IMR-90 (cell line): ENCODE measurements around the gene LRP1B. TPM values are rescaled to one million over a fixed set of nuclear protein-coding genes. Genes with fewer than 3 reads are reported as not detected.

Experiments used
- ATAC-seq: fragments of 200-7000 bp; cut with Tn5 transposase; 2 replicates; pipeline ENCODE4 v1.9.1; 2020; ENCODE audit warnings: low read depth, mild to moderate bottlenecking, moderate library complexity
- BruUV-seq: library from RNA; stranded (reverse); fragments of 400-500 nt; replicated peaks from 2 replicates; lab custom pipeline; 2021; lab: Mats Ljungman, UMichigan
- CTCF ChIA-PET: fragments of 300-600 bp; formaldehyde crosslinking; extraction: SDS; loops from one replicate; lab custom pipeline; 2021; ENCODE audit warnings: antibody characterized with exemption; lab: Yijun Ruan, JAX
- POLR2A ChIA-PET: fragments of 300-600 bp; sonication (Branson Sonifier 250); formaldehyde crosslinking; loops from one replicate; lab custom pipeline; 2022; ENCODE audit warnings: antibody characterized with exemption; ENCODE audit not compliant: unreplicated experiment; lab: Charles Lee
- DNase-seq: peaks from one replicate; pipeline ENCODE4 v3.0.0; 2013
- H2AFZ ChIP-seq: replicated peaks from 2 replicates; pipeline ENCODE3; 2013; ENCODE audit warnings: low read length, mild to moderate bottlenecking; ENCODE audit not compliant: poor library complexity
- H2AK5ac ChIP-seq: 2 replicates; pipeline ENCODE4 v1.6.1; 2013; ENCODE audit warnings: low read depth, low read length, inconsistent platforms
- H2AK9ac ChIP-seq: replicated peaks from 2 replicates; pipeline ENCODE3; 2013; ENCODE audit warnings: mild to moderate bottlenecking, low read depth, low read length, moderate library complexity; ENCODE audit not compliant: poor library complexity
- H2BK120ac ChIP-seq: 2 replicates; pipeline ENCODE4 v1.6.1; 2013; ENCODE audit warnings: low read depth, low read length, inconsistent platforms
- H2BK15ac ChIP-seq: 3 replicates; pipeline ENCODE4 v1.6.1; 2013; ENCODE audit warnings: low read depth, low read length, inconsistent platforms
- H2BK20ac ChIP-seq: 2 replicates; pipeline ENCODE4 v1.6.1; 2013; ENCODE audit warnings: low read depth, mild to moderate bottlenecking, inconsistent platforms, low read length, moderate library complexity
- H2BK5ac ChIP-seq: 2 replicates; pipeline ENCODE4 v1.6.1; 2013; ENCODE audit warnings: mild to moderate bottlenecking, low read depth, low read length, inconsistent platforms; ENCODE audit not compliant: poor library complexity, severe bottlenecking
- H3K14ac ChIP-seq: replicated peaks from 2 replicates; pipeline ENCODE4 v1.6.1; 2013; ENCODE audit warnings: low read depth, low read length, inconsistent platforms
- H3K18ac ChIP-seq: 2 replicates; pipeline ENCODE4 v1.6.1; 2013; ENCODE audit warnings: low read depth, low read length, control low read depth
- H3K23ac ChIP-seq: 2 replicates; pipeline ENCODE4 v1.6.1; 2013; ENCODE audit warnings: low read depth, low read length, inconsistent platforms
- H3K27ac ChIP-seq: 2 replicates; pipeline ENCODE4 v1.5.1; 2013; ENCODE audit warnings: mild to moderate bottlenecking, control low read depth, low read length; ENCODE audit not compliant: insufficient read depth
- H3K27me3 ChIP-seq: 2 replicates; pipeline ENCODE4 v1.6.1; 2013; ENCODE audit warnings: low read length; ENCODE audit not compliant: control insufficient read depth, insufficient read depth
- H3K36me3 ChIP-seq: 2 replicates; pipeline ENCODE4 v1.6.1; 2013; ENCODE audit warnings: low read length, mixed read lengths; ENCODE audit not compliant: control insufficient read depth, insufficient read depth
- H3K4ac ChIP-seq: 2 replicates; pipeline ENCODE4 v1.6.1; 2013; ENCODE audit warnings: low read depth, low read length, inconsistent platforms
- H3K4me1 ChIP-seq: 2 replicates; pipeline ENCODE4 v1.6.1; 2013; ENCODE audit warnings: low read length, mixed read lengths; ENCODE audit not compliant: control insufficient read depth, insufficient read depth
- H3K4me2 ChIP-seq: 2 replicates; pipeline ENCODE4 v1.6.1; 2013; ENCODE audit warnings: low read depth, mild to moderate bottlenecking, control low read depth, low read length, moderate library complexity
- H3K4me3 ChIP-seq: 2 replicates; pipeline ENCODE4 v1.5.1; 2013; ENCODE audit warnings: low read depth, mild to moderate bottlenecking, control low read depth, low read length, moderate library complexity; ENCODE audit not compliant: insufficient read depth
- H3K56ac ChIP-seq: 2 replicates; pipeline ENCODE4 v1.6.1; 2013; ENCODE audit warnings: low read length, inconsistent platforms; ENCODE audit not compliant: insufficient read depth; ENCODE audit errors: extremely low read depth
- H3K79me1 ChIP-seq, 2 experiments: 2 replicates each; pipeline ENCODE4 v1.6.1; 2013; ENCODE audit warnings: low read length in 2 of 2, inconsistent platforms in 1 of 2, low read depth in 1 of 2
- H3K9ac ChIP-seq: 2 replicates; pipeline ENCODE4 v1.6.1; 2013; ENCODE audit warnings: low read depth, low read length, control low read depth
- H3K9me1 ChIP-seq: 2 replicates; pipeline ENCODE4 v1.6.1; 2013; ENCODE audit warnings: low read length, inconsistent platforms; ENCODE audit not compliant: insufficient read depth
- H3K9me3 ChIP-seq: 2 replicates; pipeline ENCODE4 v1.6.1; 2013; ENCODE audit warnings: low read length; ENCODE audit not compliant: control insufficient read depth, insufficient read depth
- H4K20me1 ChIP-seq: 2 replicates; pipeline ENCODE4 v1.6.1; 2013; ENCODE audit warnings: low read length, inconsistent platforms; ENCODE audit not compliant: insufficient read depth
- H4K5ac ChIP-seq: 2 replicates; pipeline ENCODE4 v1.6.1; 2013; ENCODE audit warnings: mild to moderate bottlenecking, low read depth, low read length, control low read depth
- H4K8ac ChIP-seq, 2 experiments: 2 replicates each; pipeline ENCODE4 v1.6.1; 2013; ENCODE audit warnings: low read depth in 2 of 2, low read length in 2 of 2, control low read depth in 1 of 2, inconsistent platforms in 1 of 2
- H4K91ac ChIP-seq: 2 replicates; pipeline ENCODE4 v1.6.1; 2013; ENCODE audit warnings: low read depth, low read length, inconsistent platforms; ENCODE audit not compliant: insufficient read depth
- BHLHE40 ChIP-seq: fragments of 150-350 bp; IDR thresholded peaks from 2 replicates; pipeline ENCODE4 v1.6.1; 2016; ENCODE audit warnings: mild to moderate bottlenecking, low read depth, low read length
- CEBPB ChIP-seq: IDR thresholded peaks from 2 replicates; pipeline ENCODE4 v1.6.1; 2012; ENCODE audit warnings: low read depth, low read length, improper control_type of control experiment
- CHD1 ChIP-seq: IDR thresholded peaks from 2 replicates; pipeline ENCODE4 v1.6.1; 2012; ENCODE audit warnings: low read depth, low read length, improper control_type of control experiment
- CTCF ChIP-seq: conservative IDR thresholded peaks from 2 replicates; pipeline ENCODE4 v1.5.1; 2012; ENCODE audit warnings: mild to moderate bottlenecking, low read depth, low read length, improper control_type of control experiment
- ELK1 ChIP-seq: fragments of 150-350 bp; IDR thresholded peaks from 2 replicates; pipeline ENCODE4 v1.6.1; 2016; ENCODE audit warnings: low read depth, mild to moderate bottlenecking, low read length, moderate library complexity, borderline replicate concordance
- FOS ChIP-seq: fragments of 150-350 bp; IDR thresholded peaks from 2 replicates; pipeline ENCODE4 v1.6.1; 2016; ENCODE audit warnings: low read depth, low read length
- MAFK ChIP-seq: IDR thresholded peaks from 2 replicates; pipeline ENCODE4 v1.6.1; 2012; ENCODE audit warnings: low read depth, low read length, improper control_type of control experiment
- MAZ ChIP-seq: IDR thresholded peaks from 2 replicates; pipeline ENCODE4 v1.6.1; 2012; ENCODE audit warnings: low read depth, mild to moderate bottlenecking, low read length, improper control_type of control experiment, moderate library complexity, borderline replicate concordance
- MXI1 ChIP-seq: IDR thresholded peaks from 2 replicates; pipeline ENCODE4 v1.6.1; 2012; ENCODE audit warnings: low read depth, mild to moderate bottlenecking, low read length, moderate library complexity, borderline replicate concordance
- NFE2L2 ChIP-seq: fragments of 150-350 bp; IDR thresholded peaks from 2 replicates; pipeline ENCODE4 v1.6.1; 2016; ENCODE audit warnings: low read depth, mild to moderate bottlenecking, low read length
- POLR2A ChIP-seq: IDR thresholded peaks from 2 replicates; pipeline ENCODE4 v1.6.1; 2012; ENCODE audit warnings: mild to moderate bottlenecking, low read depth, low read length
- RAD21 ChIP-seq: IDR thresholded peaks from 2 replicates; pipeline ENCODE4 v1.6.1; 2012; ENCODE audit warnings: low read length, improper control_type of control experiment
- RCOR1 ChIP-seq: IDR thresholded peaks from 2 replicates; pipeline ENCODE4 v1.6.1; 2012; ENCODE audit warnings: mild to moderate bottlenecking, low read length, improper control_type of control experiment; ENCODE audit not compliant: insufficient replicate concordance
- RFX5 ChIP-seq: IDR thresholded peaks from 2 replicates; pipeline ENCODE4 v1.8.0; 2012; ENCODE audit warnings: low read depth, mild to moderate bottlenecking, low read length, moderate library complexity
- SMC3 ChIP-seq: fragments of 150-350 bp; IDR thresholded peaks from 2 replicates; pipeline ENCODE4 v1.6.1; 2016; ENCODE audit warnings: low read depth, mild to moderate bottlenecking, antibody characterized with exemption, low read length, moderate library complexity
- USF2 ChIP-seq: fragments of 150-350 bp; IDR thresholded peaks from 2 replicates; pipeline ENCODE4 v1.6.1; 2017; ENCODE audit warnings: mild to moderate bottlenecking, antibody characterized with exemption, low read length, low read depth
- dilution Hi-C: fragments of 300-500 bp; cut with HindIII; formaldehyde crosslinking; loops from one replicate; pipeline ENCODE4 v1.14.3; 2018; ENCODE audit warnings: low sequenced_read_pairs; ENCODE audit not compliant: unreplicated experiment
- in situ Hi-C: fragments of 300-500 bp; cut with MboI; formaldehyde crosslinking; loops from 3 replicates; pipeline ENCODE4 v1.14.3; 2019; ENCODE audit warnings: low sequenced_read_pairs, inconsistent platforms, mixed read lengths
- intact Hi-C: fragments of 100-400 bp; cut with micrococcal nuclease; formaldehyde crosslinking; loops from 2 replicates; pipeline ENCODE4 v1.10.0; 2022
- polyA plus RNA-seq, 3 experiments: library from polyadenylated mRNA; depleted of rRNA; stranded (reverse); fragments of >200 nt; gene quantifications; 2 replicates each; pipeline ENCODE4 v1.2.3, GENCODE V29; 2012; ENCODE audit warnings: low replicate concordance in 1 of 3
- total RNA-seq: library from RNA; depleted of rRNA; stranded (reverse); fragments of >200 nt; gene quantifications from 2 replicates; pipeline ENCODE4 v1.2.3, GENCODE V29; 2012

LRP1B gene
- total and polyA plus RNA-seq, 2 of the 4 experiments (the other 2 are of a cell fraction): under 0.01 to 0.02 TPM

GRCh38 chr2:140910683-140911082 lies 1220.1 kb downstream of the LRP1B start:
- H3K56ac ChIP-seq: no peak overlapping the region
- no peaks in the 10 kb centered on the region for H3K36me3 ChIP-seq
- no peak overlapping the region for H4K91ac ChIP-seq
- no peak for DNase-seq
- no peaks in the 10 kb centered on the region for H3K4me1 ChIP-seq
- no peaks in the 10 kb centered on the region for H3K79me1 ChIP-seq
- no peak overlapping the region for H3K18ac ChIP-seq
- H4K8ac ChIP-seq: no peak overlapping the region
- no peak overlapping the region for H2AFZ ChIP-seq
- ChIA-PET POLR2A (no interaction called here), CTCF (no interaction called here)
- H2AK5ac ChIP-seq: no peak overlapping the region
- BruUV-seq: no TSS peak
- H2AK9ac ChIP-seq: no peak overlapping the region
- no peak overlapping the region for H3K9ac ChIP-seq
- intact Hi-C loops (no loop called here), in situ Hi-C loops (no loop called here), dilution Hi-C loops (no loop called here)
- H3K14ac ChIP-seq: no peak overlapping the region
- H2BK20ac ChIP-seq: no peak overlapping the region
- H2BK5ac ChIP-seq: no peak overlapping the region
- H2BK15ac ChIP-seq: no peak overlapping the region
- no peak overlapping the region for H3K4me3 ChIP-seq
- no peak overlapping the region for H3K4ac ChIP-seq
- TF ChIP-seq ELK1 (no peak), CTCF (no peak), RCOR1 (no peak), FOS (no peak), CHD1 (no peak), POLR2A (no peak), NFE2L2 (no peak), MAZ (no peak), MXI1 (no peak), RAD21 (no peak), CEBPB (no peak), USF2 (no peak), MAFK (no peak), BHLHE40 (no peak), SMC3 (no peak), RFX5 (no peak)
- ATAC-seq: no peak
- H3K4me2 ChIP-seq: no peak overlapping the region
- no peaks in the 10 kb centered on the region for H3K9me1 ChIP-seq
- H2BK120ac ChIP-seq: no peak overlapping the region
- no peak overlapping the region for H3K23ac ChIP-seq
- H4K5ac ChIP-seq: no peak overlapping the region
- no peak overlapping the region for H3K27ac ChIP-seq
- no peaks in the 10 kb centered on the region for H4K20me1 ChIP-seq
- H3K9me3 ChIP-seq: no peaks in the 10 kb centered on the region
- H3K27me3 ChIP-seq: no peaks in the 10 kb centered on the region
